Measurements from ENCODE around the gene CCDC150. TPM values are rescaled to one million over a fixed set of nuclear protein-coding genes. Genes with fewer than 3 reads are reported as not detected.
"Not testable (repeated sequence)": the region's sequence is repeated elsewhere in the genome, so short reads cannot be mapped to it uniquely, and the experiment has no call there.

CCDC150 gene
- total and polyA plus RNA-seq, 7 donors: 0.13 to 1.4 (median 0.46) TPM; not detected in 1

DNA sequence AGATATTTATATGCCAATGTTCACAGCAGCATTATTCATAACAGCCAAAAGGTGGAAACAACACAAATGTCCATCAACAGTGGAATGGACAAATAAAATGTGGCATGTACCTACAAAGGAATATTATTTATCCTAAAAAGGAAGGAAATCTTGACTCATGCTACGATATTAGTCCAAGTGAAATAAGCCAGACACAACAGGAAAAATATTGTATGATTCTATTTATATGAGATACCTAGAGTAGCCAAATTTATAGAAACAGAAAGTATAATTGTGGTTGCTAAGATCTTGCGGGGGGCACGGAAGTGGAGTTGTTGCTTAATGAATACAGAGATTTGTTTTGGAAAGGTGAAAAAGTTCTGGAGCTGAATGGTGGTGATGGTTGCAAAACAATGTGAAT is 33.0 kb upstream of the CCDC150 start:
- TF ChIP-seq, protein P1, sequence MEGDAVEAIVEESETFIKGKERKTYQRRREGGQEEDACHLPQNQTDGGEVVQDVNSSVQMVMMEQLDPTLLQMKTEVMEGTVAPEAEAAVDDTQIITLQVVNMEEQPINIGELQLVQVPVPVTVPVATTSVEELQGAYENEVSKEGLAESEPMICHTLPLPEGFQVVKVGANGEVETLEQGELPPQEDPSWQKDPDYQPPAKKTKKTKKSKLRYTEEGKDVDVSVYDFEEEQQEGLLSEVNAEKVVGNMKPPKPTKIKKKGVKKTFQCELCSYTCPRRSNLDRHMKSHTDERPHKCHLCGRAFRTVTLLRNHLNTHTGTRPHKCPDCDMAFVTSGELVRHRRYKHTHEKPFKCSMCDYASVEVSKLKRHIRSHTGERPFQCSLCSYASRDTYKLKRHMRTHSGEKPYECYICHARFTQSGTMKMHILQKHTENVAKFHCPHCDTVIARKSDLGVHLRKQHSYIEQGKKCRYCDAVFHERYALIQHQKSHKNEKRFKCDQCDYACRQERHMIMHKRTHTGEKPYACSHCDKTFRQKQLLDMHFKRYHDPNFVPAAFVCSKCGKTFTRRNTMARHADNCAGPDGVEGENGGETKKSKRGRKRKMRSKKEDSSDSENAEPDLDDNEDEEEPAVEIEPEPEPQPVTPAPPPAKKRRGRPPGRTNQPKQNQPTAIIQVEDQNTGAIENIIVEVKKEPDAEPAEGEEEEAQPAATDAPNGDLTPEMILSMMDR (IDR thresholded peaks at IDR 0.05): no peak
- WGBS, 3 donors: 72 to 76% (median 74%) methylated on average over 3 of the region's 3 CpGs
- DNase-seq (no peak), ATAC-seq (no peak)
- Histone ChIP-seq H3K4me1 (no peaks in the 10 kb centered on the region), H3K27ac (no peak overlapping the region), H3K4me3 (no peak overlapping the region), H3K36me3 (ENCODE audit: insufficient read depth in 1 of 2, low read depth in 1 of 2) (no peaks in the 10 kb centered on the region), H3K27me3 (ENCODE audit: insufficient read depth in 3 of 3, low read length in 2 of 3) (no peaks in the 10 kb centered on the region), H3K9me3 (no peaks in the 10 kb centered on the region)
- intact Hi-C loops (cut with DNase I): no loop called here

DNA sequence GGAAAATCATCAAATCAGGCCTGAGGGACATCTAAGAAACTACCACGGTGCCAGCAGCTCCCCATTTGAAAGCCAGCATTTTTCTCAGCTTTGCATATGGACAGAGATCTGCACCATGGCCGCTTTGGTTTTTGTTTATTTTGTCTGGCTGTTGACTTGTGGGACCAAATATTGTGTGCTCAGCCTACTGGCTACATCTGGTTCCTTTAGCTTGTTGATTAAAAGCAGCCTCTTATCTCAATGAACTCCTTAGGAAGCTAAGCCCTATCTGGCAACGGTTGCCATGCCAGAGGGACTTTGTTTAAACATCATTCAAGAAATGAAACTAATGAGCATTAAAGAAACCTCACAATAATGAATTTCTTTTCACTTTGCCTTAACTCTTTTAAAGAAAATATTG is 32.4 kb upstream of the CCDC150 start:
- Histone ChIP-seq H3K27ac (no peak overlapping the region), H3K36me3 (ENCODE audit: insufficient read depth in 1 of 2, low read depth in 1 of 2) (no peaks in the 10 kb centered on the region), H3K4me1 (no peaks in the 10 kb centered on the region), H3K9me3 (no peaks in the 10 kb centered on the region), H3K4me3 (no peak overlapping the region), H3K27me3 (ENCODE audit: insufficient read depth in 3 of 3, low read length in 2 of 3) (no peaks in the 10 kb centered on the region)
- DNase-seq (no peak), ATAC-seq (no peak)
- TF ChIP-seq, protein P1 (IDR thresholded peaks at IDR 0.05): no peak
- intact Hi-C loops (cut with DNase I): no loop called here
- 69 to 75% (median 70%) methylated on average over 3 of the region's 3 CpGs for WGBS, 3 donors

DNA sequence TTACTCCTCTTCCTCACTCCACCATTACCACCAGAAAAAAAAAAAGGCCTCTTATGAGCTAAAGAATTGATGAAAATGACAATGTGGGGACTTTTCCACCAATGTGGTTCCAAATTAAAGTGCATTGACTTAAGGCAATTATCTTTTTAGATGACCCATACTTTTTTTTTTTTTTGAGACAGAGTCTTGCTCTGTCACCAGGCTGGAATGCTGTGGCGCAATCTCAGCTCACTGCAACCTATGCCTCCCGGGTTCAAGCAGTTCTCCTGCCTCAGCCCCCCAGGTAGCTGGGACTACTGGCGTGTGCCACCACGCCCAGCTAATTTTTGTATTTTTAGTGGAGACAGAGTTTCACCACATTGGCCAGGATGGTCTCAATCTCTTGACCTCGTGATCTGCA is 31.6 kb upstream of the CCDC150 start:
- H3K4me3 ChIP-seq; H3K4me1 ChIP-seq; intact Hi-C loops (cut with DNase I); H3K36me3 ChIP-seq (ENCODE audit: insufficient read depth in 1 of 2, low read depth in 1 of 2); H3K27me3 ChIP-seq (ENCODE audit: insufficient read depth in 3 of 3, low read length in 2 of 3); H3K27ac ChIP-seq; ATAC-seq; H3K9me3 ChIP-seq; DNase-seq: not testable (repeated sequence)
- 82 to 92% (median 92%) methylated on average over 5 of the region's 5 CpGs for WGBS, 3 donors

DNA sequence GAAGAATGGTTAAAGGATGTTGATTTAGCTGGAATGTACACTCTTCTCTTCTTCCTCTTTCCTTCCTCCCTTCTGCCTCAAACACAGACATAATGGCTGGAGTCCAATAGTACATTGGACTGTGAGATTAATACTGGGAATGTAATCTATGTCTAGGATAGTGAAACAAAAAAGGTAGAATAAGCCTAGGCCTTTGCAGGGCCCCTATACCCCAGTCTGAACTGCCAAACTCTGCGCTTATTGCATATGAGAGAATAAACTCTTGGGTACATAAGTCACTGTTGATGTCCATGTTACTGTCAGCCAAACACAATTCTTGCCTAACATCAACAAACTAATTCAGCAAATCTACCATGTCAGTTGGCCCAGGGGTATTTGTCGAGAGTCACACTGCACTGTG is 29.7 kb upstream of the CCDC150 start:
- no peak overlapping the region for H3K4me3 ChIP-seq
- TF ChIP-seq, protein P1 (IDR thresholded peaks at IDR 0.05): no peak
- WGBS, 3 donors: 80 to 92% (median 80%) methylated on average over 2 of the region's 2 CpGs
- ATAC-seq (no peak), DNase-seq (no peak)
- no peaks in the 10 kb centered on the region for H3K9me3 ChIP-seq
- no peak overlapping the region for H3K27ac ChIP-seq
- intact Hi-C loops (cut with DNase I): no loop called here
- no peaks in the 10 kb centered on the region for H3K36me3 ChIP-seq (ENCODE audit: insufficient read depth in 1 of 2, low read depth in 1 of 2)
- no peaks in the 10 kb centered on the region for H3K27me3 ChIP-seq (ENCODE audit: insufficient read depth in 3 of 3, low read length in 2 of 3)
- no peaks in the 10 kb centered on the region for H3K4me1 ChIP-seq

DNA sequence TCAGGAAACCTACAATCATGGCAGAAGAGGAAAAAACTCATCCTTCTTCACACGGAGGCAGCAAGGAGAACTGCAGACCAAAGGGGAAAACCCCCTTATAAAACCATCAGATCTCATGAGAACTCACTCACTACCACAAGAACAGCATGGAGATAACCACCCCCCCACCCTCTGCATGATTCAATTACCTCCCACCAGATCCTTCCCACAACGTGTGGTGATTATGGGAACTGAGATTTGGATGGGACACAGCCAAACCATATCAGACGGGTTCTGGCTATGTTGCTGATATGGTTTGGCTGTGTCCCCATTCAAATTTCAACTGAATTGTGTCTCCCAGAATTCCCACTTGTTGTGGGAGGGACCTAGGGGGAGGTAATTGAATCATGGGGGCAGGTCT is 28.7 kb upstream of the CCDC150 start:
- TF ChIP-seq, protein P1 (IDR thresholded peaks at IDR 0.05): no peak
- WGBS, 3 donors: 41 to 53% (median 47%) methylated on average over 3 of the region's 3 CpGs
- H3K36me3 ChIP-seq (ENCODE audit: insufficient read depth in 1 of 2, low read depth in 1 of 2): no peaks in the 10 kb centered on the region
- no peak for ATAC-seq
- intact Hi-C loops (cut with DNase I): no loop called here
- H3K4me1 ChIP-seq: no peaks in the 10 kb centered on the region
- H3K9me3 ChIP-seq: no peaks in the 10 kb centered on the region
- H3K4me3 ChIP-seq: no peak overlapping the region
- no peak for DNase-seq
- no peaks in the 10 kb centered on the region for H3K27me3 ChIP-seq (ENCODE audit: insufficient read depth in 3 of 3, low read length in 2 of 3)
- H3K27ac ChIP-seq: no peak overlapping the region
